Adrenal gland (tissue), 5 donors: ENCODE results near the gene ITFG1.

ENCODE experiments used
- CTCF ChIP-seq, 6 experiments: fragments of 450-650 bp in 4 of 6; fragments of 200-600 bp in 2 of 6; sonication (generic) in 1 of 6; IDR thresholded peaks; 1 replicate in 5 of 6; 2 replicates in 1 of 6; pipeline versions ENCODE4 v1.5.1 to v1.8.0; 2016 to 2021; ENCODE audit warnings: antibody characterized with exemption in 6 of 6, mild to moderate bottlenecking in 2 of 6, moderate library complexity in 1 of 6
- POLR2A ChIP-seq, 2 donors: fragments of 450-650 bp; IDR thresholded peaks; one replicate each; pipeline ENCODE4 v1.6.1; 2017; ENCODE audit warnings: antibody characterized with exemption in 2 of 2, mild to moderate bottlenecking in 2 of 2, moderate library complexity in 1 of 2
- donor health status: DM: no; HTN: no; CAD: no.

GRCh38 chr16:47144559-47144877 is 316.3 kb downstream of the ITFG1 start:
- TF ChIP-seq POLR2A (IDR thresholded peaks at IDR 0.05) (no peak), CTCF (IDR thresholded peaks at IDR 0.05) (no peak)
